Subcutaneous adipose tissue (tissue), 4 donors: ENCODE data around the gene SH3GL1. TPM values are rescaled to one million over a fixed set of nuclear protein-coding genes. Genes with fewer than 3 reads are reported as not detected.

Experiments used
- total RNA-seq, 4 donors: library from RNA; depleted of rRNA; stranded (reverse); fragments of >200 nt; gene quantifications; one replicate each; pipeline ENCODE4 v1.1.0, GENCODE V29; 2016
- TF ChIP-seq, protein P1 (sequence below): fragments of 450-650 bp; IDR thresholded peaks from one replicate; pipeline ENCODE4 v1.5.1; 2016; ENCODE audit warnings: low read depth, mild to moderate bottlenecking, control low read depth, antibody characterized with exemption, moderate library complexity

Gene SH3GL1
- total RNA-seq, 4 donors from 2014 or later, result 28.7 to 43.9 (median 36.4) TPM

- TF ChIP-seq, protein P1, sequence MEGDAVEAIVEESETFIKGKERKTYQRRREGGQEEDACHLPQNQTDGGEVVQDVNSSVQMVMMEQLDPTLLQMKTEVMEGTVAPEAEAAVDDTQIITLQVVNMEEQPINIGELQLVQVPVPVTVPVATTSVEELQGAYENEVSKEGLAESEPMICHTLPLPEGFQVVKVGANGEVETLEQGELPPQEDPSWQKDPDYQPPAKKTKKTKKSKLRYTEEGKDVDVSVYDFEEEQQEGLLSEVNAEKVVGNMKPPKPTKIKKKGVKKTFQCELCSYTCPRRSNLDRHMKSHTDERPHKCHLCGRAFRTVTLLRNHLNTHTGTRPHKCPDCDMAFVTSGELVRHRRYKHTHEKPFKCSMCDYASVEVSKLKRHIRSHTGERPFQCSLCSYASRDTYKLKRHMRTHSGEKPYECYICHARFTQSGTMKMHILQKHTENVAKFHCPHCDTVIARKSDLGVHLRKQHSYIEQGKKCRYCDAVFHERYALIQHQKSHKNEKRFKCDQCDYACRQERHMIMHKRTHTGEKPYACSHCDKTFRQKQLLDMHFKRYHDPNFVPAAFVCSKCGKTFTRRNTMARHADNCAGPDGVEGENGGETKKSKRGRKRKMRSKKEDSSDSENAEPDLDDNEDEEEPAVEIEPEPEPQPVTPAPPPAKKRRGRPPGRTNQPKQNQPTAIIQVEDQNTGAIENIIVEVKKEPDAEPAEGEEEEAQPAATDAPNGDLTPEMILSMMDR, result no peak
These were observed 41.4 kb downstream of the SH3GL1 start for GRCh38 chr19:4358709-4359626.

GRCh38 chr19:4357921-4358326 lies 42.4 kb downstream of the SH3GL1 start:
- TF ChIP-seq, protein P1, result no peak

- TF ChIP-seq, protein P1, result no peak
These were observed 43.1 kb downstream of the SH3GL1 start for GRCh38 chr19:4357095-4357797.

GRCh38 chr19:4354897-4355296 lies 45.5 kb downstream of the SH3GL1 start:
- TF ChIP-seq, protein P1, result no peak

DNA sequence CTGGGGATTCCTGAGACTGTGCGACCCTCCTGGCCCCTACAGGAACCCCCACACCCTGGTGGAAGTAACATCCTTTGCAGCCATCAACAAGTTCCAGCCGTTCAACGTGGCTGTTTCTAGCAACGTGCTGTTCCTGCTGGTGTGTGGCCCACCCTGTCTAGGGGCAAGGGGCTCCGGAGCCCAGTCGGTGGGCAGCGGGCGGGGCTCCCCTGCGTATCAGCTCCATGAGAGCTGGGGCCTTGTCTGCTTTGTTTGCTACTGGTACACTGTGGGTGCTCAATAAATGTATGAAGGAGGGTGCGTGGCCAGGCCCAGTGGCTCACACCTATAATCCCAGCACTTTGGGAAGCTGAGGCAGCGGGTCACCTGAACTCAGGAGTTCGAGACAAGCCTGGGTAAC lies 46.1 kb downstream of the SH3GL1 start:
- TF ChIP-seq, protein P1, result no peak

- TF ChIP-seq, protein P1, result no peak
These were observed 47.6 kb downstream of the SH3GL1 start for GRCh38 chr19:4352701-4353121.

DNA sequence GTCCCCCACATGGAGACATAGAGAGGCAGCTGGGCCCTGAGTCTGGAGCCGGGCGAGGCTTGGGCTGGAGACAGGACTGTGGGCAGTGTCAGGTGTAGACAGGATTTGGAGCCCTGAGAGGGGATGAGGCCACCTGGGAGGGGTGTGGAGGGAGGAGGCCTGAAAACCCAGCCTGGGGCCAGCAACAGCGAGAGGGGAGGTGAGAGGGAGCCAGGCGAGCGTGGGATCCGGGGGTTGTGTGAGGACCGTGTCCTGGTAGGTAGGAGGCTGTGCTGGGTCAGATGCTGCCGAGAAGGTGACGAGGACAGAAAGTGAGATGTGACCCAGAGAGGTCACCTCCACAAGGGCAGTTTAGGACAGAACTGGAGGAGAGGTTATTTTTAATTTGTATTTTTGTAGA lies 49.6 kb downstream of the SH3GL1 start:
- TF ChIP-seq, protein P1, result no peak
